Stomach (tissue), 4 donors: ENCODE data around the gene PRKN.

Experiments used
- CTCF ChIP-seq, 7 experiments: fragments of 450-650 bp in 4 of 7; fragments of 200-600 bp in 3 of 7; sonication (generic) in 3 of 7; IDR thresholded peaks; one replicate each; pipeline ENCODE4 v1.5.1; 2016 to 2019; ENCODE audit warnings: antibody characterized with exemption in 7 of 7, control low read depth in 2 of 7, mild to moderate bottlenecking in 1 of 7
- EP300 ChIP-seq: sonication (generic); formaldehyde crosslinking; IDR thresholded peaks from one replicate; pipeline ENCODE4 v1.6.1; 2017; ENCODE audit warnings: antibody characterized with exemption
- POLR2A ChIP-seq, 4 donors: fragments of 450-650 bp; IDR thresholded peaks; one replicate each; pipeline ENCODE4 v1.6.1; 2016; ENCODE audit warnings: antibody characterized with exemption in 4 of 4, control low read depth in 2 of 4, mild to moderate bottlenecking in 1 of 4, moderate library complexity in 1 of 4

GRCh38 chr6:161568885-161569456 is 1158.6 kb downstream of the PRKN start:
- no peak for TF ChIP-seq CTCF (IDR thresholded peaks at IDR 0.05)
- TF ChIP-seq EP300, result no peak
- no peak for TF ChIP-seq POLR2A (IDR thresholded peaks at IDR 0.05)
